Tibial artery (tissue), 4 donors: ENCODE measurements around the gene PLXNA2.

Source experiments
- DNase-seq, 2 donors: peaks; one replicate each; pipeline ENCODE4 v3.0.0-alpha.2; 2019
- H3K27ac ChIP-seq, 2 donors: fragments of 200-600 bp; sonication (generic) in 1 of 2; 1 replicate in 1 of 2; 2 replicates in 1 of 2; pipeline ENCODE4 v1.5.1; 2018 to 2019; ENCODE audit warnings: mild to moderate bottlenecking in 1 of 2
- H3K27me3 ChIP-seq, 2 donors: fragments of 200-600 bp; sonication (generic) in 1 of 2; one replicate each; pipeline versions ENCODE4 v1.5.1 to v1.6.0; 2016 to 2019
- H3K36me3 ChIP-seq, 3 donors: fragments of 200-600 bp; sonication (generic) in 2 of 3; one replicate each; pipeline ENCODE4 v1.5.1; 2016 to 2019; ENCODE audit warnings: mild to moderate bottlenecking in 2 of 3
- H3K4me1 ChIP-seq, 4 donors: fragments of 200-600 bp; sonication (generic) in 2 of 4; 1 replicate in 3 of 4; 2 replicates in 1 of 4; pipeline ENCODE4 v1.5.1; 2016 to 2019
- H3K4me3 ChIP-seq, 2 donors: fragments of 200-600 bp; sonication (generic) in 1 of 2; 1 replicate in 1 of 2; 2 replicates in 1 of 2; pipeline ENCODE4 v1.5.1; 2018 to 2019; ENCODE audit warnings: mild to moderate bottlenecking in 2 of 2
- H3K9me3 ChIP-seq, 3 donors: fragments of 200-600 bp; sonication (generic) in 1 of 3; one replicate each; pipeline ENCODE4 v1.5.1; 2016 to 2019
- intact Hi-C: fragments of 100-400 bp; cut with DNase I; formaldehyde crosslinking; loops from one replicate; pipeline ENCODE4 v1.15.0; 2023; ENCODE audit warnings: low total_unique reads
- TF ChIP-seq, protein P1 (sequence below), 2 experiments: fragments of 200-600 bp in 1 of 2; fragments of 450-650 bp in 1 of 2; IDR thresholded peaks; one replicate each; pipeline ENCODE4 v1.5.1; 2017 to 2019; ENCODE audit warnings: antibody characterized with exemption in 2 of 2, mild to moderate bottlenecking in 1 of 2, moderate library complexity in 1 of 2

PLXNA2 gene

DNA sequence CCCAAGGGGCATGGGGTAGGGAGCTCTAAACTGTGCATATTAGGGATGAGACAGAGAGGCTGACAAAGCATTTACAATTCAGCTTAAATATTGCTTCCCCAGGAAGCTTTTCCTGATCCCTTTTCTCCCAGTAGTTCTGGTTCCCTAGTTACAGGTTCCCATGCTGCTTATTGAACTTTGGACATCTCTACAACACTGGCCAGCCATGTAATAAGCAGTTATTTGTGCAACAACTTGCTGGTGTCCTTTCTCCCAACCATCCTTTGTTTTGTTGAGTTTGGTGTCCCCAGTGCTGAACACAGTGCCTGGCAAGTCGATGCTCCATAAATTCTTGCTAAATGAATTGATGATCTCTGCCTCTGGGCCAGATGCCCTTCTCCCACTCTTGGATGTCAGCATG is 80.6 kb downstream of the PLXNA2 start:
- H3K36me3 ChIP-seq = no peaks in the 10 kb centered on the region
- H3K4me1 ChIP-seq = peaks cover 0 to 57% (median 36%) of the 10 kb centered on the region in 4 donors
- no peak overlapping the region for H3K4me3 ChIP-seq
- TF ChIP-seq, protein P1, sequence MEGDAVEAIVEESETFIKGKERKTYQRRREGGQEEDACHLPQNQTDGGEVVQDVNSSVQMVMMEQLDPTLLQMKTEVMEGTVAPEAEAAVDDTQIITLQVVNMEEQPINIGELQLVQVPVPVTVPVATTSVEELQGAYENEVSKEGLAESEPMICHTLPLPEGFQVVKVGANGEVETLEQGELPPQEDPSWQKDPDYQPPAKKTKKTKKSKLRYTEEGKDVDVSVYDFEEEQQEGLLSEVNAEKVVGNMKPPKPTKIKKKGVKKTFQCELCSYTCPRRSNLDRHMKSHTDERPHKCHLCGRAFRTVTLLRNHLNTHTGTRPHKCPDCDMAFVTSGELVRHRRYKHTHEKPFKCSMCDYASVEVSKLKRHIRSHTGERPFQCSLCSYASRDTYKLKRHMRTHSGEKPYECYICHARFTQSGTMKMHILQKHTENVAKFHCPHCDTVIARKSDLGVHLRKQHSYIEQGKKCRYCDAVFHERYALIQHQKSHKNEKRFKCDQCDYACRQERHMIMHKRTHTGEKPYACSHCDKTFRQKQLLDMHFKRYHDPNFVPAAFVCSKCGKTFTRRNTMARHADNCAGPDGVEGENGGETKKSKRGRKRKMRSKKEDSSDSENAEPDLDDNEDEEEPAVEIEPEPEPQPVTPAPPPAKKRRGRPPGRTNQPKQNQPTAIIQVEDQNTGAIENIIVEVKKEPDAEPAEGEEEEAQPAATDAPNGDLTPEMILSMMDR (IDR thresholded peaks at IDR 0.05) = no peak
- no peak for DNase-seq
- intact Hi-C loops = no loop called here
- H3K9me3 ChIP-seq = no peaks in the 10 kb centered on the region
- no peak overlapping the region for H3K27ac ChIP-seq
- H3K27me3 ChIP-seq = no peaks in the 10 kb centered on the region

DNA sequence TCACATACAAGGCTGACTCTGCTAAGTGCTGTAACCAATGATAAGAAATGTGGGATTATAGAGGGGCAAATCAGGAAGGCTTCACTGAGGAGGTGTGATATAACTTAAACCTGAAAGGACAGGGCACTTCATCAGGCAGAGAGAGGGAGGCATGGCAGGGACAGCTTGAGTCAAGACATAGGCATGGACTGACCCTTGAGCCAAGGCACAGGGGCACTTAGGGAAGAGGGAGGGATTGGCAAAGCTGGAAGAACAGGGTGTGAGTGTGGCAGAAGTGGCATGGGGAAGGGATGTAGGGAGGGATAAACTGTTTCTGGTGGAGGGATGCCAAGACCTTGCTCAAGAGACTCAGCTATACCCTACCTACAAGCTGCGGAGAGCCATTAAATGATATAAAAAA is 81.3 kb downstream of the PLXNA2 start:
- Histone ChIP-seq H3K27me3 (no peaks in the 10 kb centered on the region), H3K4me3 (no peak overlapping the region), H3K27ac (no peak overlapping the region), H3K4me1 (peaks cover 0 to 63% (median 38%) of the 10 kb centered on the region in 4 donors), H3K36me3 (no peaks in the 10 kb centered on the region), H3K9me3 (no peaks in the 10 kb centered on the region)
- TF ChIP-seq, protein P1 (IDR thresholded peaks at IDR 0.05) = no peak
- peak in 1 of 2 donors; percentile 70 for DNase-seq
- intact Hi-C loops = no loop called here

DNA sequence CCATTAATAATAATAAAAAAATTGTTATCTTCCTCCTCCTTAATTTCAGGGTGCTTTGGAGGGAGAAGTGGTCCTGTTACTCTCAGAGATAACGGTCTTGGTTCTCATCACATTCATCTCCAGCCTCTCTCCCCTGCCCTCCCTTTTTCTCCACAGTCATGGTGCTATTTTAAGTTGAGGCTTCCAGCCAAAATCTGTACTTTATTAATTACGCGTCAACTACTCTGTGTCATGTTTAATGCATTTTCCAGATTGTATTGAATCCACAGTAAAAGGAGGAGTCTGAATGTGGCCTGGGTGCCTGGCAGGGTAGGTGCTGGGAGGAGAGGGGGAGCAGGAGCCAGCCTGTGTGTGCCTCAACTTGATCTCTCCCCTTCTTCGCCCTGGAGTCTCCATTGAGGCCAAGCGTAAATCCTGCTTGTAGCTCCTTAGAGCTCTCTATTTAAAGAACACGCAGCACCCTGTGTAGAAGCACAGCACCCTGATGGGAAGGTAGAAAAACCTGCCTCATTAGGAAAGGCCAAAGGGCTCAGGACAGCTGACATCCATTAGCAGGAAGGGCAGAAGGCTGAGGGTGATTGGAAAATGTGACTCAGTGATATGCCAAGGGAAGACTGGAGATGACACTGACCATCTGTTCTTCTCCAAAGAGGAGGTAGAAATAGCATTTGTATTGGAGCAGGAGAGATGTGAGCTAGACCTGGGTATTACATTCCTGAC is 82.4 kb downstream of the PLXNA2 start:
- H3K36me3 ChIP-seq = no peaks in the 10 kb centered on the region
- no peak overlapping the region for H3K27ac ChIP-seq
- TF ChIP-seq, protein P1 (IDR thresholded peaks at IDR 0.05) = no peak
- H3K27me3 ChIP-seq = no peaks in the 10 kb centered on the region
- peak in 1 of 2 donors; percentile 2 for DNase-seq
- peaks cover 0 to 67% (median 38%) of the 10 kb centered on the region in 4 donors for H3K4me1 ChIP-seq
- H3K9me3 ChIP-seq = no peaks in the 10 kb centered on the region
- no peak overlapping the region for H3K4me3 ChIP-seq
- intact Hi-C loops = no loop called here

DNA sequence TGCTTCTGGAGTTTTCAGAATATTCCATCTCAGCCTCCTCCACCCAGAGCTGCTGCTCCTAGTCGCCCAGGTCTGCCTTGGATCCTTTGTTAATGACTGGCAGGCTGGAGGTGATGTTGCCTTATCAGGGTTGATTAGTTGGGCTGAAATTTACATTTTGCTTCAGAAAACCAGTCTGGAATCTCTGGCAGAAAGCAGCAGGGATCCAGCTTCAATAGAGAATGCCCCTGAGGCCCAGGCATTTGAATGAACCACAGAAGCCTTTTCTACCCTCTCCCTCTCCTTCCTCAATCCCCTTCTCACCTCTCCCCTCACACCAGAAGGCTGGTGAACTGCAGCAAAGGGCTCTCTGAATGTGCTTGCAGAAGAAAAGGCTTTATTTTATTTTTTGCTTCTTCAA is 83.2 kb downstream of the PLXNA2 start:
- TF ChIP-seq, protein P1 (IDR thresholded peaks at IDR 0.05) = no peak
- H3K27ac ChIP-seq = no peak overlapping the region
- no peak for DNase-seq
- H3K27me3 ChIP-seq = no peaks in the 10 kb centered on the region
- H3K9me3 ChIP-seq = no peaks in the 10 kb centered on the region
- intact Hi-C loops = no loop called here
- H3K36me3 ChIP-seq = no peaks in the 10 kb centered on the region
- H3K4me1 ChIP-seq = peaks cover 0 to 67% (median 38%) of the 10 kb centered on the region in 4 donors
- no peak overlapping the region for H3K4me3 ChIP-seq

DNA sequence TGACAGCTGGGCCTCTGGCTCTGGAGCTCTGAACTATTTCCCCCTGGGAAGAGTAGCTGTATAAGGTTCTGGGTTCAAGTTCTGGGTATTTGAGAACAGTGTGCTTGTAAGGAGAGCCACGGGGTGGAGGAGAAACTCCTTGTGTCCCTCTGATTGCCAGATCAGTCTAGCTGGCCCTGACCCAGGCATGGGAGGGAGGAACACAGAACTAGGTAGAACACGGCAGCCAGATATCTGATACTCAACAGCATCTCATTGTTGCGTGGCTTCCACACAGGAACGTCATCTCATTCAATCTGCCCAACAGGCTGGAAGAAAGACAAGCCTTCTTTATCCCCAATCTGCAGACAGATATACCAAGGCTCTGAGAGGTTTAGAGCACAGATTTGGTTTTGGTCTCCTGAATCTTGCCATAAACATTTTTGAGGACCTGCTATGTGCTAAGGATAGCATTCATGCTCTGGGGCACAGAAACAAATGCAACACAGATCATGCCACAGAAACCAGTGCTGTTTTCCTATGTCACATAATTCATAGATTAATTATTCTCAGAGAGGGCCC is 83.8 kb downstream of the PLXNA2 start:
- peak overlapping the region; percentile 30 to 36 for H3K27ac ChIP-seq
- H3K36me3 ChIP-seq = no peaks in the 10 kb centered on the region
- H3K4me3 ChIP-seq = no peak overlapping the region
- peak in 1 of 2 donors; percentile 57 for DNase-seq
- TF ChIP-seq, protein P1 (IDR thresholded peaks at IDR 0.05) = no peak
- no peaks in the 10 kb centered on the region for H3K9me3 ChIP-seq
- H3K27me3 ChIP-seq = no peaks in the 10 kb centered on the region
- intact Hi-C loops = no loop called here
- peaks cover 0 to 67% (median 38%) of the 10 kb centered on the region in 4 donors for H3K4me1 ChIP-seq
